Ovary (tissue), 3 donors: ENCODE results near the gene RAD51D.

Source experiments
- CTCF ChIP-seq, 3 donors: fragments of 450-650 bp in 2 of 3; fragments of 200-600 bp in 1 of 3; IDR thresholded peaks; one replicate each; pipeline versions ENCODE4 v1.5.1 to v1.8.0; 2016 to 2022; ENCODE audit warnings: antibody characterized with exemption in 3 of 3, mild to moderate bottlenecking in 1 of 3
- EP300 ChIP-seq: sonication (generic); formaldehyde crosslinking; IDR thresholded peaks from one replicate; pipeline ENCODE4 v1.6.1; 2017; ENCODE audit warnings: antibody characterized with exemption
- donor health status: DM: no; HTN: no; CAD: no.

- TF ChIP-seq CTCF (IDR thresholded peaks at IDR 0.05): no peak
- no peak for TF ChIP-seq EP300
These were observed 32.6 kb downstream of the RAD51D start for GRCh38 chr17:35086931-35087573.
